ENCODE data around the gene PGAP2. TPM values are rescaled to one million over a fixed set of nuclear protein-coding genes. Genes with fewer than 3 reads are reported as not detected.

Gene PGAP2
- total and polyA plus RNA-seq, 10 of the 15 experiments (the other 5 are each of a cell fraction or from before 2014, with no cell fraction given): 12.3 to 37.4 (median 31.9) TPM

DNA sequence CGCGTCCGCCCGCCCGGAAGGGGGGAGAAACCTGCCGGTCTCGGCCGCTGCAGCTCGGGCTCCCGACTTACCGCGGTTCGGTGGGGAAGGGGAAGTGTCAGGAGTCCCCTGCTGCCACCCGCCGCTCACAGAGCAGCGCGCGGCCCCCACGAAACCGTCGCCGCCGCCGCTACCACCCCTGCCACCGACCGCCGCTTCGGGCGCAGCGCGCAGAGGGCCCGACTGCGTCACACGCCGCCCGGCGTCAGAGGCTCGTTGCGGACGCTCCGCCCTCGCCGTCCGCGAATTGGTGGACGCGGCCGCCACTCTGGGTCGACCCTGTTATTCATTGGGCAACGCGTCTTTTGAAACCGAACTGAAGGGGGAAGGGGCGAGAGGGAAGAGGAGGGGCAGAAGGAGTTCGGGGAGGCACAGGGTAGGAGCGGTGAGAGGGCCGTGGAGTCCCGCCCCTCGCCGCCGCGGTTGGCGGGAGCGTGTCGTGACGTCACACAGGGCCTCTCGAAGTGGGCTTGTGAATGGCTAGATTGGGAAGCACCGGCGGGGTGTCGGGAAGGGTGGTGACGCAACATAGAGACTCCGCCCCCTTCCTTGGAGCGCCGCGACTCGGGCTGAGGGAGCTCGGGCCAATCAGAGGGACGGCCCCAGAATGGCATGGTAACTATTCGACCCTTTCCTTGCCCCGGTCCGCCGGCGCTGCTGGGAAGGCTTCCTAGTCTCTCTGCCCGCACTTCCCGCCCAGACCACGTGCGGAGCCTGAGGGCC is 10.8 kb upstream of the PGAP2 start, which contains the start of gene NUP98 (continued):
- TF ChIP-seq SKIL (IDR thresholded peaks at IDR 0.05; ENCODE audit: low read depth, poor library complexity, severe bottlenecking) (no peak), RUNX3 (IDR thresholded peaks at IDR 0.05; ENCODE audit: low read length) (peak; percentile 41; the same call in 1 of the 2 replicates), RCOR1 (conservative IDR thresholded peaks at IDR 0.05; ENCODE audit: low read depth, low read length) (0 out of 2 replicates have a peak, but pooled peaks have one; percentile 41), KDM1A (IDR thresholded peaks at IDR 0.05; ENCODE audit: borderline replicate concordance) (no peak), RAD21 (IDR thresholded peaks at IDR 0.05; ENCODE audit: insufficient read depth, low read depth, low read length) (no peak), CEBPZ (IDR thresholded peaks at IDR 0.05; ENCODE audit: low read depth, low read length) (peak; percentile 49), E2F8 (IDR thresholded peaks at IDR 0.05; ENCODE audit: low read depth, partially characterized antibody) (peak; percentile 84), LARP7 (IDR thresholded peaks at IDR 0.05) (peak; percentile 98), HDAC2 (IDR thresholded peaks at IDR 0.05) (no peak), CHD2 (IDR thresholded peaks at IDR 0.05; ENCODE audit: borderline replicate concordance, low read depth, low read length) (peak; percentile 96), HSF1 (IDR thresholded peaks at IDR 0.05; ENCODE audit: low read depth, low read length) (no peak)
- TF ChIP-seq, protein P1, sequence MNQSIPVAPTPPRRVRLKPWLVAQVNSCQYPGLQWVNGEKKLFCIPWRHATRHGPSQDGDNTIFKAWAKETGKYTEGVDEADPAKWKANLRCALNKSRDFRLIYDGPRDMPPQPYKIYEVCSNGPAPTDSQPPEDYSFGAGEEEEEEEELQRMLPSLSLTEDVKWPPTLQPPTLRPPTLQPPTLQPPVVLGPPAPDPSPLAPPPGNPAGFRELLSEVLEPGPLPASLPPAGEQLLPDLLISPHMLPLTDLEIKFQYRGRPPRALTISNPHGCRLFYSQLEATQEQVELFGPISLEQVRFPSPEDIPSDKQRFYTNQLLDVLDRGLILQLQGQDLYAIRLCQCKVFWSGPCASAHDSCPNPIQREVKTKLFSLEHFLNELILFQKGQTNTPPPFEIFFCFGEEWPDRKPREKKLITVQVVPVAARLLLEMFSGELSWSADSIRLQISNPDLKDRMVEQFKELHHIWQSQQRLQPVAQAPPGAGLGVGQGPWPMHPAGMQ (IDR thresholded peaks at IDR 0.05; ENCODE audit: borderline replicate concordance): no peak

Data from GM12878 (cell line).